GM18499 (cell line): ENCODE results near the gene CAPN10.
"Not testable (repeated sequence)": the region's sequence is repeated elsewhere in the genome, so short reads cannot be mapped to it uniquely, and the experiment has no call there.

ENCODE experiments used
- ATAC-seq: cut with Tn5 transposase; IDR thresholded peaks from one replicate; pipeline ENCODE4 v1.9.1; 2021; ENCODE audit warnings: moderate number of reproducible peaks; ENCODE audit not compliant: insufficient read depth, unreplicated experiment

CAPN10 gene, protein sequence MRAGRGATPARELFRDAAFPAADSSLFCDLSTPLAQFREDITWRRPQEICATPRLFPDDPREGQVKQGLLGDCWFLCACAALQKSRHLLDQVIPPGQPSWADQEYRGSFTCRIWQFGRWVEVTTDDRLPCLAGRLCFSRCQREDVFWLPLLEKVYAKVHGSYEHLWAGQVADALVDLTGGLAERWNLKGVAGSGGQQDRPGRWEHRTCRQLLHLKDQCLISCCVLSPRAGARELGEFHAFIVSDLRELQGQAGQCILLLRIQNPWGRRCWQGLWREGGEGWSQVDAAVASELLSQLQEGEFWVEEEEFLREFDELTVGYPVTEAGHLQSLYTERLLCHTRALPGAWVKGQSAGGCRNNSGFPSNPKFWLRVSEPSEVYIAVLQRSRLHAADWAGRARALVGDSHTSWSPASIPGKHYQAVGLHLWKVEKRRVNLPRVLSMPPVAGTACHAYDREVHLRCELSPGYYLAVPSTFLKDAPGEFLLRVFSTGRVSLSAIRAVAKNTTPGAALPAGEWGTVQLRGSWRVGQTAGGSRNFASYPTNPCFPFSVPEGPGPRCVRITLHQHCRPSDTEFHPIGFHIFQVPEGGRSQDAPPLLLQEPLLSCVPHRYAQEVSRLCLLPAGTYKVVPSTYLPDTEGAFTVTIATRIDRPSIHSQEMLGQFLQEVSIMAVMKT

GRCh38 chr2:240586198-240586918 lies at the start of gene CAPN10:
CAPN10 (plus strand) TSS chr2:240586734; CDS start chr2:240586912, 178 bp downstream.
- ATAC-seq: peak; percentile 36

DNA sequence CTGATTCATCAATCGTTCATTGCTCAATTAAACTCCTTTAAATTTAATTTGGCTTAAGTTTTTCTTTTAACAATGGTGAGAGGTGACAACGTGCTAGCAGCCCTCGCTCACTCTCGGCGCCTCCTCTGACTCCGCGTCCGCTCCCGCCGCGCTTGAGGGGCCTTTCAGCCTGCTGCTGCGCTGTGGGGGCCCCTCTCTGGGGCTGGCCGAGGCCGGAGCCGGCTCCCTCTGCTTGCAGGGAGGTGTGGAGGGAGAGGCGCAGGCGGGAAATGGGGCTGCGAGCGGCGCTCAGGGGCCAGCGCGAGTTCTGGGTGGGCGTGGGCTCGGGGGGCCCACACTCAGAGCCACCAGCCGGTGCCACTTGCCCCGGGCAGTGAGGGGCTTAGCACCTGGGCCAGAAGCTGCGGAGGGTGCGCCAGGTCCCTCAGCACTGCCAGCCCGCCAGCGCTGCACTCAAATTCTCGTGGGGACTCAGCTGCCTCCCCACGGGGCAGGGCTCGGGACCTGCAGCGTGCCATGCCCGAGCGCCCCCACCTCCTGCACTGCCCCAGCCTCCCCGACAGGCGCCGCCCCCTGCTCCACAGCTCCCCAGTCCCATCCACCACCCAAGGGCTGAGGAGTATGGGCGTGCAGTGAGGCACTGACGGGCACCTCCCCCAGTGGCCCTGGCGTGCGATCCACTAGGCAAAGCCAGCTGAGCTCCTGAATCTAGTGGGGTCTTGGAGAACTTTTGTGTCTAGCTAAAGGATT lies 48.3 kb upstream of the CAPN10 start:
- no peak for ATAC-seq

DNA sequence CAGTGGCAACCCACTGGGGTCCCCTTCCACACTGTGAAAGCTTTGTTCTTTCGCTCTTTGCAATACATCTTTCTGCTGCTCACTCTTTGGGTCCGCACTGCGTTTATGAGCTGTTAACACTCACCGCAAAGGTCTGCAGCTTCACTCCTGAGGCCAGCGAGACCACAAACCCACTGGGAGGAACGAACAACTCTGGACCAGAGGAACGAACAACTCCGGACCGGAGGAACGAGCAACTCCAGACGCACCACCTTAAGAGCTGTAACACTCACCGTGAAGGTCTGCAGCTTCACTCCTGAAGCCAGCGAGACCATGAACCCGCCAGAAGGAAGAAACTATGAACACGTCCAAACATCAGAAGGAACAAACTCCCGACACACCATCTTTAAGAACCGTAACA lies 47.4 kb upstream of the CAPN10 start:
- ATAC-seq: not testable (repeated sequence)

DNA sequence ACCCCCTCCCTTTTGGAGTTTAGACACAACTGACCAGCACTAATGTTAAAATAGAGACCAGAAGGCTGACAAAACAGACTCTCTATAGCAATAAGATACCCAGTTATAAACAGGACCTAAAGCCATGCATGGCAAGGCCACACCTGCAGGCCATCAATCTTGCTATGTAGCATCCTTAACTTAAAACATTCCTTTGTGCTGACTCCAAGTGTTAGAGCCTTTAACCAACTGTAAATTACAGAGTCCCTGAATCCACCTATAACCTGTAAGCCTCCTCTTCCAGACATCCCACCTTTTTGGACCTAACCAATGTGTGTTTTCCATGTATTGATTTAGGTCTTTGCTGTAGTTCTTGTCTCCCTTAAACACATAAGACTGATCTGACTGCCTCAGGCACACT lies 46.6 kb upstream of the CAPN10 start:
- no peak for ATAC-seq

- no peak for ATAC-seq
These were observed 35.2 kb upstream of the CAPN10 start for GRCh38 chr2:240551288-240551687.

DNA sequence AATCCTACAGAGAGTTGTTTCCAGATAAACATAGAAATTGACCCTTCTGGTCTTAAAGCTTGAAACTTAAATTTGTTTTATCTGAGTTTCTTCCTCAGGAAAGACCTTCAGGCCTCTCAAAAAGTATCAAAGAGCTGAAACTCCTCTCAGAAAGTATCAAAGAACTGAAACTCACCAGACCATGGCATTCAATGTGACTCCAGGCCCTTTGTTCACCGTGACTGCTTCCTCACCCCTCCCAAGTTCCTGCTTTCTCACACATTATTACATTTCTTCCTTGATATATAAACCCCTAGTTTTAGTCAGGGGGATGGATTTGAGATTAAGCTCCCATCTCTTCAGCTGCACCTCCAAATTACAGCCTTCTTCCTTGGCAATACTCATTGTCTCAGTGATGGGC lies 34.7 kb upstream of the CAPN10 start:
- ATAC-seq: no peak

DNA sequence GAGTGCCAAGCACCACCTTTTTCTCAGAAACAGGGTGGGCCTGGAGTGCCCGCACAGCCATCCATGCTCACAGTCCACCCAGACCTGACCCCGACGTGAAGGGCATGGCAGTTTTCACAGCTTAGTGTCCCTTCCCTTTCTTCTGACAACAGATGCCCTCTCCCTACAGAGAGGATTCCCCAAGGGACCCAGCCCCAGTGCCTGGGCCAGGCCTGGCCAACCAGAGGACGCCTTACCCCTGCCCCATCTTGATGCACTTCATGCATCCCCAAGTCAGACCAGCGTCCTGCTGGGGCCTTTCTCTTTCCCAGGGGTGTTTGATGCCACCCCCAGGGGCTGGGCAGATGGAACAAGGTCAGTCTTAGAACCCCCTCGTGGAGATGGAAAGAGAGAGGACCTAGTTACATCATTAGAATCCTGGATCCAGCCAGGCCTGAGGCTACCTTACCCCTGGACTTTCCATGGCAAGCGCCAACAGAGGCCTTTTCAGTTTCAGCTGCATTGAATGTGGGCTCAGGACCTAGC lies 32.5 kb upstream of the CAPN10 start:
- ATAC-seq: no peak

GRCh38 chr2:240554767-240555493 lies 31.6 kb upstream of the CAPN10 start:
- ATAC-seq: no peak

GRCh38 chr2:240555541-240556250 lies 30.8 kb upstream of the CAPN10 start:
- no peak for ATAC-seq

DNA sequence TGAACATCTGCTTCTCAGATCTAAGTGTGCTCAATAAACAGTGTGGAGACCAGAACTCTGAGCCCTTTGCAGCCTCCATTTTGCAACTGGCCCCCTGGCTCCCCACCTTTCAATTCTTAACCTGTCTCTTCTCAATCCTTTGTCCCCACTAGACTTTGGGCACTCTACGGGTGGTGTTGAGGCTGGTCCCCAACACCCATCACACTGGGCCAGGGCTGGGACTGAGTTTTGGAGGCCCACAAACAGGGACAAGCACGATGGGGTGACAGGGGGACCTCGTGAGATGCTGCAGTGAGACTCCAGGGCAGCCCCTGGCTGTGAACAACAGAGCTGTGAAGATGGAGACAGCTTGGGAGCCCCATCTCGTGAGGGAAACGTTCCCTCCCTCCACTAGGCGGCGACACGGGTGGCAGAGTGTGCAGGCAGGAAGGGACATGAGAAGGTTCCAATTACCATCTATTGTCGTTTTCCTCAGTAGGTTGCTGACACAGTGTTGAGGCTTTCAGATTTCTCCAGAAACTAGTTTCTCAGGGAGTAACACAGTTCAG lies 29.9 kb upstream of the CAPN10 start:
- ATAC-seq: no peak

- ATAC-seq: no peak
These were observed 29.3 kb upstream of the CAPN10 start for GRCh38 chr2:240557101-240557751.

- no peak for ATAC-seq
These were observed 28.7 kb upstream of the CAPN10 start, which contains the start of gene ANKMY1 for GRCh38 chr2:240557808-240558207. ANKMY1 (minus strand) TSS chr2:240557988; CDS start chr2:240557335, 653 bp downstream.

- ATAC-seq: no peak
These were observed 28.2 kb upstream of the CAPN10 start for GRCh38 chr2:240558236-240558761.

GRCh38 chr2:240559286-240559685 lies 27.2 kb upstream of the CAPN10 start:
- no peak for ATAC-seq

DNA sequence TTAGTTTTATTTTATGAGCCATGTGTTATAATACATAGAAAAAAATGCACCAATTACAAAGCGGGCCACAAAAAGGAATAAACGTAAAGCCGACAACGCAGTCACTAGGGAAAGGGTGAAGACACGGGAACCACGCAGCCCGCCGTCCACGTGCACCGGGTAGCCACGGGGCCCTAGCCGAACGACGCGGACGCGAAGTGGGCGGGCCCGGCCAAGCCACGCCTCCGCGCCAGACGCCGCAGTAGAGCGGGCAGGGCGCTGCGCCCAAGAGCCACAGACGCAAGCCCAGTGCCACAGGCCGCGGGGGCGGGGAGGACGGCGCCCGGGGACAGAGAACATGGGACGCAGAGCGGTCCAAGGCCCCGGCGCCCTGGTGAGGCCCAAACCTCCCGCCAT lies 26.5 kb upstream of the CAPN10 start, which contains the start of gene DUSP28:
Gene DUSP28, plus strand, starts transcription at position 274 of the 396 bp plus-strand sequence. CDS start 328 bp downstream, outside the sequence.
- peak; percentile 5 for ATAC-seq

GRCh38 chr2:240560480-240561324 lies 25.8 kb upstream of the CAPN10 start:
- ATAC-seq: peak; percentile 41
